G401 (cell line): Measurements from ENCODE around the gene SLC35B2. TPM values are rescaled to one million over a fixed set of nuclear protein-coding genes. Genes with fewer than 3 reads are reported as not detected.
A peak's percentile ranks its signal among the peaks of the same experiment; 100 is the strongest.

Experiments
- DNase-seq: peaks from one replicate; pipeline ENCODE4 v3.0.0-alpha.2; 2015; ENCODE audit warnings: low spot score
- in situ Hi-C: cut with HindIII; loops from 2 replicates; pipeline ENCODE4 v1.10.0; 2016; ENCODE audit warnings: low sequenced_read_pairs, mixed read lengths
- total RNA-seq: library from RNA; depleted of rRNA; stranded (reverse); fragments of >200 nt; shearing (Covaris generic); gene quantifications from 2 replicates; pipeline ENCODE4 v1.2.3, GENCODE V29; 2014; rRNA removed

The SLC35B2 gene
- total RNA-seq, result 73.4 and 80.4 TPM in 2 replicates

- in situ Hi-C loops, result loop anchor here (5.0 to 10.0 kb wide), 2 partner anchors 80 to 162 kb away; no protein-coding TSS in a partner anchor
- DNase-seq, result peak; percentile 69
Observed at GRCh38 chr6:44257025-44257752, at the start of gene SLC35B2. Gene SLC35B2 (minus strand): TSS chr6:44257528. CDS start chr6:44257410, 118 bp downstream.

DNA sequence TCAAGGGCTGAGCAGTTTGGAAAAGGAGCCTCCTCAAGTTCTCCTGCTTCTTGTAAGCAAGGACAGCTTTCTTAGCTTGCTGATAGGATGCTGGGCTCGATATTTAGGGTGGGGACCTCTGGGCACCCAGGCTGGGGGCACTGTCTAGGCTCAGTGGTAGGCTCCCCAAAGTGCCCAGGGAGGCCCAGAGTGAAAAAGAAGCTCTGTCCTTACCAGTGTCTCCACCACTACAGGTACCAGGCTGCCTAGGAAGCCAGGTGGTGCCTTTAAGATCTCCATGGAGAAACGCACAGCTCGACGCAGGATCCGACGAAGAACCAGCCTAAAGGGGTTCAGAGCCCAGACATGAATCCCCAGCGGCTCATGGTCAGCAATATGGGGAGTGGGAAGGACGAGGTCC, 49.4 kb upstream of the SLC35B2 start:
- DNase-seq, result no peak
- in situ Hi-C loops, result no loop called here

- in situ Hi-C loops, result no loop called here
- no peak for DNase-seq
Observed at GRCh38 chr6:44305200-44305725, 47.9 kb upstream of the SLC35B2 start.

GRCh38 chr6:44304282-44305199, 47.2 kb upstream of the SLC35B2 start:
- peak; percentile 71 for DNase-seq
- in situ Hi-C loops, result no loop called here

- in situ Hi-C loops, result no loop called here
- no peak for DNase-seq
Observed at GRCh38 chr6:44303842-44304241, 46.5 kb upstream of the SLC35B2 start.

GRCh38 chr6:44302856-44303255, 45.5 kb upstream of the SLC35B2 start:
- in situ Hi-C loops, result no loop called here

GRCh38 chr6:44301782-44302564, 44.6 kb upstream of the SLC35B2 start:
- in situ Hi-C loops, result no loop called here

More at GRCh38 chr6:44302856-44303255, 45.5 kb upstream of the SLC35B2 start:
- DNase-seq, result no peak

GRCh38 chr6:44301106-44301505, 43.8 kb upstream of the SLC35B2 start:
- no peak for DNase-seq
- in situ Hi-C loops, result no loop called here

More at GRCh38 chr6:44301782-44302564, 44.6 kb upstream of the SLC35B2 start:
- DNase-seq, result no peak

DNA sequence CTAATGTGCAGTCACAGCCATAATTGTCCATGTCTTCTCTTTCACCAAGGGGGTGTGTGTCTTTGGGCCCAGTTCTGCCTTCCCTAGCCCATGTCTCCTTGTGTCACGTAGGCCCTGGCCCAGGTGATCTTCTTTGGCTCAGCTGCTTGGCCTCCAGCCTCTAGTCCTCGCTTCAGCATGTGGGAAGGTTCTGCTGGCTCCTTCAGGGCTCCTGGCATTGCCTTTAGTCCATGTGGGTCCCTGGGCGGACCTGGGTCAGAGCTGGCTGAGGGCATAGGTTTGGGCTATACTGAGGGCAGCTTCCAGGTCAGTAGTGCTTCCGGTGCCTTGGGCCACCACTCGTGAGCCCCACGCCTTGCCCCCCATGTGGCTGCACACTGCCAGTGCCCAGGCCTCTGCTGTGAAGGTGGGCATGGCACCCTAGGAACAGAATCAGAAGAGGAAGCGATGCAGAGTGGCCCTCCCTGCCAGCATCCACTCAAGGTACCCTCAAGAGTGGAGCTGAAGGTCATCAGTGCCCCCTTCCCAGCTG, 43.0 kb upstream of the SLC35B2 start:
- in situ Hi-C loops, result no loop called here
- DNase-seq, result no peak

GRCh38 chr6:44298864-44299263, 41.5 kb upstream of the SLC35B2 start:
- in situ Hi-C loops, result no loop called here
- no peak for DNase-seq

- in situ Hi-C loops, result no loop called here
- DNase-seq, result no peak
Observed at GRCh38 chr6:44298055-44298803, 40.9 kb upstream of the SLC35B2 start.

DNA sequence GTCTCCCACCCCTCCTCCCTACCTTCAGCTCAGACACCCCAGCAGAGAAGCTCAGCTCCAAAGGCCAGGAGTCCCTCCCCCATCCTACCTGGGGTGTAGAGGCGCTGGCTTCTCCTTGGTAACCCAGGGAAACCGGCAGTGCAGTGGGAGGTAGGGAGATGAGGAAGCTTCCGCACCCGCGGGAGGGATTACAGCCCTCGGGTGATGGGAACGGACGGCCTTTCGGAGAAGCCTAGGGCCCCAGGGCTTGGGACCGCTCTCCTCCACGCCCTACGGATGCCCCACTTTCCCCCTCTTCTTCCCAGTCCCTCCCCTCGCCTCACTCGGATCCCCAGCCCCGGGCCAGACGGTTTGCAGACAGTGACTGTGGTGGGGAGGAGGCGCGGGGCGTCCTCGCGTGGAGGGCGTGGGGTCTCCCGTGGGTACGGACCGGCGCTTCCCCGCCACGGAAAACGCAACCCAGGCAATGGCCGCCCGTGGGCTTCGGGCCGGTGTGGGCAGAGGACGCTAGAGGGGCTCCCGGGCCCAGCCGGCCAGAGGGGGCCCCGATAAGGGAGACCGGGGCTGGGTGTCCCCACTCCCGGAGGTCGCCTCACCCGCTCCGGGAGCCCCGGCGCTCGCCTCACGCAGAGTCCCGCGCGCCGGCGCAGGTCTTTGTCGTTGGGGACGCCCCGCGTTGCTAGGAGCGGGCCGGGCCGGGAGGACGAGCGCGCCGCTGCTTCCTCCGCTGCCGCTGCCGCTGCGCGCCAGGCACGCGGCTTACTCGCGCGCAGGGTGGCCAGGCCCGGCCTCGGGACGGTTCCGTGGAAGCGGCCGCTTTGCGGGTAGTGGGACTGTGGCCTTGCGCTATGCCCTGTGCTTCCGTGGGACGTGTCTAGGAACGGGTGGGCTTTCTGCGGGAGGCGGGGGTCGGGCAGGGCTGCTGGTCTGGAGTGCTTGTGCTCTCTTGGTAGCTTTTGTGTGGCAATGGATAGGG, 40.0 kb upstream of the SLC35B2 start:
- DNase-seq, result peak; percentile 70
- in situ Hi-C loops, result no loop called here

GRCh38 chr6:44294832-44295791, 37.8 kb upstream of the SLC35B2 start:
- in situ Hi-C loops, result no loop called here
- peak; percentile 64 for DNase-seq

GRCh38 chr6:44292661-44293365, 35.5 kb upstream of the SLC35B2 start:
- DNase-seq, result peak; percentile 80
- in situ Hi-C loops, result no loop called here

GRCh38 chr6:44291841-44292240, 34.5 kb upstream of the SLC35B2 start:
- in situ Hi-C loops, result no loop called here
- no peak for DNase-seq
